ENCODE measurements around the gene TTC14.

DNA sequence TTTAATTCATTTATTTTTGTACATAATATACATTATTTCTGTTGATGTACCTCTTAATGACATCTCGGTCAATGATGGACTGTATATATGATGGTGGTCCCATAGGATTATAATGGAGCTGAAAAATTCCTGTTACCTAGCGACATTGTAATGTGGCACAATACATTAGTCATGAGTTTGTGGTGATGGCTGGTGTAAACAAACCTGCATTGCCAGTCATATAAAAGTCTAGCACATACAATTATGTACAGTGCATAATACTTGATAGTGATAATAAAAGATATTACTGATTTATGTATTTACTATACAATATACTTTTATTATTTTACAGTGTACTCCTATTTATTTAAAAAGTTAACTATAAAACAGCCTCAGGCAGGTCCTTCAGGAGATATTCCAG is 15.1 kb downstream of the TTC14 start:
- TF ChIP-seq, protein P1, sequence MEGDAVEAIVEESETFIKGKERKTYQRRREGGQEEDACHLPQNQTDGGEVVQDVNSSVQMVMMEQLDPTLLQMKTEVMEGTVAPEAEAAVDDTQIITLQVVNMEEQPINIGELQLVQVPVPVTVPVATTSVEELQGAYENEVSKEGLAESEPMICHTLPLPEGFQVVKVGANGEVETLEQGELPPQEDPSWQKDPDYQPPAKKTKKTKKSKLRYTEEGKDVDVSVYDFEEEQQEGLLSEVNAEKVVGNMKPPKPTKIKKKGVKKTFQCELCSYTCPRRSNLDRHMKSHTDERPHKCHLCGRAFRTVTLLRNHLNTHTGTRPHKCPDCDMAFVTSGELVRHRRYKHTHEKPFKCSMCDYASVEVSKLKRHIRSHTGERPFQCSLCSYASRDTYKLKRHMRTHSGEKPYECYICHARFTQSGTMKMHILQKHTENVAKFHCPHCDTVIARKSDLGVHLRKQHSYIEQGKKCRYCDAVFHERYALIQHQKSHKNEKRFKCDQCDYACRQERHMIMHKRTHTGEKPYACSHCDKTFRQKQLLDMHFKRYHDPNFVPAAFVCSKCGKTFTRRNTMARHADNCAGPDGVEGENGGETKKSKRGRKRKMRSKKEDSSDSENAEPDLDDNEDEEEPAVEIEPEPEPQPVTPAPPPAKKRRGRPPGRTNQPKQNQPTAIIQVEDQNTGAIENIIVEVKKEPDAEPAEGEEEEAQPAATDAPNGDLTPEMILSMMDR (IDR thresholded peaks at IDR 0.05), result no peak
- no peak for TF ChIP-seq POLR2AphosphoS5 (IDR thresholded peaks at IDR 0.05; ENCODE audit: insufficient read depth in 1 of 2, low read depth in 1 of 2)

Measured in vagina (tissue), 2 donors.